Measurements from ENCODE around the gene GLCCI1.

GLCCI1 gene

GRCh38 chr7:7977774-7978173 lies 9.2 kb downstream of the GLCCI1 start (continued):
- TF ChIP-seq CSRNP3 (CRISPR knock-in tag; IDR thresholded peaks at IDR 0.05) (no peak), TOX (CRISPR knock-in tag; IDR thresholded peaks at IDR 0.05; ENCODE audit: borderline replicate concordance) (no peak), ZNF8 (CRISPR knock-in tag; IDR thresholded peaks at IDR 0.05) (no peak), ARNTL (CRISPR knock-in tag; IDR thresholded peaks at IDR 0.05; ENCODE audit: borderline replicate concordance, low read depth) (no peak), ZNF565 (CRISPR knock-in tag; conservative IDR thresholded peaks at IDR 0.05; ENCODE audit: low read depth) (no peak), ESRRG (CRISPR knock-in tag; IDR thresholded peaks at IDR 0.05) (no peak), ZFP30 (CRISPR knock-in tag; IDR thresholded peaks at IDR 0.05) (no peak), POU6F1 (CRISPR knock-in tag; IDR thresholded peaks at IDR 0.05; ENCODE audit: borderline replicate concordance, low read depth) (no peak)

- no peak for TF ChIP-seq PPARA (CRISPR knock-in tag; IDR thresholded peaks at IDR 0.05; ENCODE audit: borderline replicate concordance)
- TF ChIP-seq PATZ1 (CRISPR knock-in tag; IDR thresholded peaks at IDR 0.05; ENCODE audit: borderline replicate concordance): no peak
- TF ChIP-seq RARB (CRISPR knock-in tag; IDR thresholded peaks at IDR 0.05): no peak
- TF ChIP-seq POU6F1 (CRISPR knock-in tag; IDR thresholded peaks at IDR 0.05; ENCODE audit: borderline replicate concordance, low read depth): no peak
- TF ChIP-seq GLIS3 (CRISPR knock-in tag; IDR thresholded peaks at IDR 0.05): no peak
- no peak for TF ChIP-seq ISL1 (CRISPR knock-in tag; IDR thresholded peaks at IDR 0.05)
- TF ChIP-seq ZFP30 (CRISPR knock-in tag; IDR thresholded peaks at IDR 0.05): no peak
- TF ChIP-seq TOX (CRISPR knock-in tag; IDR thresholded peaks at IDR 0.05; ENCODE audit: borderline replicate concordance): no peak
- TF ChIP-seq CSRNP3 (CRISPR knock-in tag; IDR thresholded peaks at IDR 0.05): no peak
- no peak for TF ChIP-seq TSHZ2 (CRISPR knock-in tag; IDR thresholded peaks at IDR 0.05)
- TF ChIP-seq CREB5 (CRISPR knock-in tag; IDR thresholded peaks at IDR 0.05; ENCODE audit: low read depth): no peak
- TF ChIP-seq ESRRG (CRISPR knock-in tag; IDR thresholded peaks at IDR 0.05): no peak
- TF ChIP-seq TCF4 (CRISPR knock-in tag; IDR thresholded peaks at IDR 0.05; ENCODE audit: borderline replicate concordance): no peak
- TF ChIP-seq SNAI2 (CRISPR knock-in tag; IDR thresholded peaks at IDR 0.05): no peak
- TF ChIP-seq OSR1 (CRISPR knock-in tag; IDR thresholded peaks at IDR 0.05): no peak
- TF ChIP-seq ZFP3 (CRISPR knock-in tag; IDR thresholded peaks at IDR 0.05): no peak
- no peak for TF ChIP-seq ARNTL (CRISPR knock-in tag; IDR thresholded peaks at IDR 0.05; ENCODE audit: borderline replicate concordance, low read depth)
Measured at GRCh38 chr7:7978860-7979259, 10.3 kb downstream of the GLCCI1 start.

More at GRCh38 chr7:7978860-7979259, 10.3 kb downstream of the GLCCI1 start:
- ATAC-seq: no peak

All from SK-N-SH treated with all-trans-retinoic acid at 6 μM for 48 hours (cell line).